HUES48 (cell line): Measurements from ENCODE around the gene RASA3.

Experiments
- H3K27ac ChIP-seq: one replicate; pipeline ENCODE4 v1.7.0; 2013; ENCODE audit warnings: low read depth, low read length, inconsistent platforms
- H3K27me3 ChIP-seq: 2 replicates; pipeline ENCODE4 v1.6.1; 2013; ENCODE audit warnings: mild to moderate bottlenecking, low read length; ENCODE audit not compliant: control insufficient read depth, insufficient read depth
- H3K36me3 ChIP-seq: 2 replicates; pipeline ENCODE4 v1.6.1; 2013; ENCODE audit warnings: low read length; ENCODE audit not compliant: control insufficient read depth, insufficient read depth
- H3K4me1 ChIP-seq: 2 replicates; pipeline ENCODE4 v1.6.1; 2013; ENCODE audit warnings: mild to moderate bottlenecking, low read length; ENCODE audit not compliant: control insufficient read depth, insufficient read depth
- H3K4me3 ChIP-seq: 2 replicates; pipeline ENCODE4 v1.5.1; 2013; ENCODE audit warnings: mild to moderate bottlenecking, low read depth, low read length
- H3K9ac ChIP-seq: 2 replicates; pipeline ENCODE4 v1.6.1; 2013; ENCODE audit warnings: mild to moderate bottlenecking, low read depth, low read length, moderate library complexity
- H3K9me3 ChIP-seq: 2 replicates; pipeline ENCODE4 v1.6.1; 2013; ENCODE audit warnings: low read length; ENCODE audit not compliant: control insufficient read depth, insufficient read depth

Gene RASA3

DNA sequence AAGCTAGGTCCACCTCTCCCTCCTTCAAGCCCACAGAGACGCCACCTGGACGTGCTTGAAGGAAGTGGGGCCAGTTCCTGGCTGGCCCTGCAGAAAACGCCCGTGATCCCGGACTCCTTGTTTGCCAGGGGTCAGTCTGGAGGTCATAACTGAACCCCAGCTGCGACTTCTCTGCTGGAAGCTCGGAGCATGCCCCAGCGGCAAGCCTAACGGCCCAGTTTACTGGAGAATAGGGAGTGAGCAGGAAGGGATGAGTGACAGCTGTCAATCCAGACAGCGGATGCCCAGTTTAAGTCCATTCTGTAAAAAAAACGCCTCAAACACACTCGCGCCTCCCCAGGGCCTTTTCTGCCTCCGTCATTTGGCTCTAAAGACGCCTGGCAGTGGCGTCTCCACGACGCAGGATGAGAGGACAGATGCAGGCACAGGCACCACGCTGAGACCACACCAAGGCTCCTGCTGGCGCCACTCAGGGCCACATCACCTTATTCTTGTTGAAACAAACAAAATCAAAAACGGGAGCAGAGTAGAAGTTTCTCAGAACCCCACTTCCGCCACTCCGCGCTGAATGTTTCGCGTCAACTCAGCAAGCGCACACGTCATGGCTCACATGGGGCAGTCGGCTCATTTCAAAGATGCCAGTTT, 57.6 kb downstream of the RASA3 start:
- H3K36me3 ChIP-seq = no peaks in the 10 kb centered on the region
- H3K27ac ChIP-seq = no peak overlapping the region
- H3K4me1 ChIP-seq = 0 out of 2 replicates have a peak, but pooled peaks cover 5% of the 10 kb centered on the region
- no peaks in the 10 kb centered on the region for H3K27me3 ChIP-seq
- no peak overlapping the region for H3K9ac ChIP-seq
- no peaks in the 10 kb centered on the region for H3K9me3 ChIP-seq
- no peak overlapping the region for H3K4me3 ChIP-seq

DNA sequence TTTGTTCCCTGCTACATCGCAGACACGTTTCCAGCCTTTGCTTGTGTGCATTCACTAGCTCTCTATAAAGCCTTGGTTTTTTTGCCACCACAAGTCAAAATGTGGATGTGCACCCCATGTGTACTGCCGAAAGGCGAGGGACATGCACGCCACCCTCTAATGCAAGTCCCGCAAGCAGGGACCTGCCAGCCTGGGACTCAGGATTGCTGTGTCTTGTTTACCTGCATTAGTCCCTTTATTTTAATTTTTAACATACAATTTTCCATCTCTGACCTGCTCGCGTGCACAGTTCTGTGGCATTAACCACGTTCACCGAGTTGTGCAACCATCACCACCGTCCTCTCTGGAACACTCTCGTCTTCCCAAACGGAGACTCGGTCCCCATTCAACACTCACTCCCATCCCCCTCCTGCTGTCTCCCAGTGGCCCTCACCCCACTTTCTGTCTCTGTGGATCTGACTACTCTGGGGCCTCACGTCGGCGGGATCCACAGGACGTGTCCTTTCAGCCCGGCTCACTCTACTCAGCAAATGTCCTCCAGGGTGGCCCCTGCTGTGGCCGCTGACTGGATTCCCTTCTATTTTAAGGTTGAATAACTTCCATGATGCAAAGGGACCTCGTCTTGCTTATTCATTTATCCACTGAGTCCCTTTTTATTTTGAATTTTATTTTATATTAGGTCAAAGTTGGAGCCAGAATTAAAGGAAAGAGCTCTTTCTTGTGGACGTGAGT, 58.4 kb downstream of the RASA3 start:
- Histone ChIP-seq H3K36me3 (no peaks in the 10 kb centered on the region), H3K4me3 (no peak overlapping the region), H3K9ac (no peak overlapping the region), H3K27ac (no peak overlapping the region), H3K9me3 (no peaks in the 10 kb centered on the region), H3K4me1 (0 out of 2 replicates have a peak, but pooled peaks cover 5% of the 10 kb centered on the region), H3K27me3 (no peaks in the 10 kb centered on the region)

DNA sequence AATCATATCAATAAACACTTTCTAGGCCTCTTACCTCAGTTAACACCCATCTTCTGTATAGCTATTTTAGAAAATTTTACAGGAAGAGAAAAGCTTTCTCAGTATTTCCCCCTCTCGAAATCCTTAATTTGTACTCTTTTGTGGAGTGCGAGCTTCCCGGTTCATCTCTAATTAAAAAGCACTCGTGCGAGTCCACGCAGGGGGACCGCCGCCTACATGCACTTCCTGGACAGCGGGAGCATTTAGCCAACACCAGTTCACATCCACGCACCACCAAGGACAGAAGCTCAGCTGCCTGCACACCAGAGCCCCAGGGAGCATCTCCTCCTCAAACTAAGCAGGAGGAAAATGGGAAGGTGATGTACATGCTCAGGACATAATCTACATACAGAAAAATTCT, 60.0 kb downstream of the RASA3 start:
- no peak overlapping the region for H3K27ac ChIP-seq
- no peak overlapping the region for H3K4me3 ChIP-seq
- H3K36me3 ChIP-seq = no peaks in the 10 kb centered on the region

DNA sequence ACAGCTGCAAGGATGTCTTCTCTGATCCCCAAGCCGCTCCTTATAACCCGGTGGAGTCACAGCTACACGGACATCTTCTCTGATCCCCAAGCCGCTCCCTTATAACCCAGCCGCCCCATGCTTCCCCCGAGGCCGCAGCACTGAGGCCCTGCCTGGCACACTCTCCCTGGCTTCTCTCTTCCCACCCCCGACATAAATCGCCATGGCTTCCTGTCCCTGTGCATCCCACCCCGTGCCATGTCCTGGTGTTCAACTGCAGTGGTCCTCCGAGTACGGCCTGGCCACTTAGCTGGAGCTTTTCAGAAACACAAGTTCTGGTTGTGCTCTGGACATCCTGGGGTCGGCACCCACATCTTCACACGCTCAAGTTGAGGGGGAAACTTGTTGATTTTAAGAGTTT, 60.4 kb downstream of the RASA3 start:
- no peak overlapping the region for H3K9ac ChIP-seq

More for the DNA sequence above, 60.0 kb downstream of the RASA3 start:
- Histone ChIP-seq H3K27me3 (no peaks in the 10 kb centered on the region), H3K9me3 (no peaks in the 10 kb centered on the region), H3K4me1 (0 out of 2 replicates have a peak, but pooled peaks cover 5% of the 10 kb centered on the region), H3K9ac (no peak overlapping the region)

DNA sequence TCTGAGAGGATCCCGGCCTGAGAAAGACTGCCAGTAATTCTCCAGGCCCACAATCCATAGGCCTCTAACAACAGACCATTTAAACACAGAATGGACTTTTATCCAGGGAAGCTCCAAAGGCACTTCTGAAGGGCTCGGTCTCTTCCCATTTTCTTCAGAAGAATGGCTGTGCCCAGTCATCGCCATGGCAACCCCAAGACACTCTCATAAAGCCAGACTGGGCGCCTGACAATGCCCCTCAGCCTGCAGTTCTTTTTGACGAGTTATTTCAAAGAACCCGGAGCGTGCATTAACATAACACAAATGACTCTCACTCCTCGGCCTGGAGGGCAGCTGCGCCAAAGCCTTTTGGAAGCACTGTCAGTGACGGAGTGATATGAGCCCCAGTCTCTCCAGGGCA, 61.0 kb downstream of the RASA3 start:
- H3K4me1 ChIP-seq = 0 out of 2 replicates have a peak, but pooled peaks cover 5% of the 10 kb centered on the region
- no peaks in the 10 kb centered on the region for H3K27me3 ChIP-seq
- H3K4me3 ChIP-seq = no peak overlapping the region
- no peak overlapping the region for H3K27ac ChIP-seq
- H3K9ac ChIP-seq = no peak overlapping the region
- H3K9me3 ChIP-seq = no peaks in the 10 kb centered on the region
- H3K36me3 ChIP-seq = no peaks in the 10 kb centered on the region

More for the DNA sequence above, 60.4 kb downstream of the RASA3 start:
- Histone ChIP-seq H3K36me3 (no peaks in the 10 kb centered on the region), H3K27me3 (no peaks in the 10 kb centered on the region), H3K27ac (no peak overlapping the region), H3K9me3 (no peaks in the 10 kb centered on the region), H3K4me1 (0 out of 2 replicates have a peak, but pooled peaks cover 5% of the 10 kb centered on the region), H3K4me3 (no peak overlapping the region)

DNA sequence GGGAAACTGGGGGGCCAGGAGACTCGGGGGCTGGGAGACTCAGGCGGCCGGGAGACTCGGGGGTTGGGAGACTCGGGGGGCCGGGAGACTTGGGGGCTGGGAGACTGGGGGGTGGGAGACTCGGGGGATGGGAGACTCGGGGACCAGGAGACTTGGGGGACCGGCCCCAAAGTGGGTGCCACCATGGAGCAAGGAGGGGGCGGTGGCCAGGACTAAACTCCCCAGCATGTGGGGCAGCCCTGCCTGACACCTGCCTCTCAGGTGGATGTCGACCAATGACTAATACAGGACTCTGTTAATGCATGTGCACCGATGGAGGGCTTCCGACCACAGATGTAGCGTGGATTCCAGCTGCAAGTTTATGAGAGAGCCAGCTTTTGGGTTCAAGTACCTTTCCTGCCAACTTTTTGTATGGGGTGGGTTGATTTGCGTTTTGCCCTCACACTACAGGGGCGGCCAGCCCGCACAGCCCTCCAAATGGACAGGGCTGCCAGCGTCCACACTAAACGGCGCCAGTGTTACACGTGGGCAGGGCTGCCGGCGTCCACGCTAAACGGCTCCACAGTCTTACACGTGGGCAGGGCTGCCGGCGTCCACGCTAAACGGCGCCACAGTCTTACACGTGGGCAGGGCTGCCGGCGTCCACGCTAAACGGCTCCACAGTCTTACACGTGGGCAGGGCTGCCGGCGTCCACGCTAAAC, 62.2 kb downstream of the RASA3 start:
- Histone ChIP-seq H3K36me3 (no peaks in the 10 kb centered on the region), H3K9ac (no peak overlapping the region), H3K9me3 (no peaks in the 10 kb centered on the region), H3K4me1 (peaks cover 9% of the 10 kb centered on the region; the same call in 1 of the 2 replicates), H3K27ac (no peak overlapping the region), H3K4me3 (no peak overlapping the region), H3K27me3 (no peaks in the 10 kb centered on the region)

DNA sequence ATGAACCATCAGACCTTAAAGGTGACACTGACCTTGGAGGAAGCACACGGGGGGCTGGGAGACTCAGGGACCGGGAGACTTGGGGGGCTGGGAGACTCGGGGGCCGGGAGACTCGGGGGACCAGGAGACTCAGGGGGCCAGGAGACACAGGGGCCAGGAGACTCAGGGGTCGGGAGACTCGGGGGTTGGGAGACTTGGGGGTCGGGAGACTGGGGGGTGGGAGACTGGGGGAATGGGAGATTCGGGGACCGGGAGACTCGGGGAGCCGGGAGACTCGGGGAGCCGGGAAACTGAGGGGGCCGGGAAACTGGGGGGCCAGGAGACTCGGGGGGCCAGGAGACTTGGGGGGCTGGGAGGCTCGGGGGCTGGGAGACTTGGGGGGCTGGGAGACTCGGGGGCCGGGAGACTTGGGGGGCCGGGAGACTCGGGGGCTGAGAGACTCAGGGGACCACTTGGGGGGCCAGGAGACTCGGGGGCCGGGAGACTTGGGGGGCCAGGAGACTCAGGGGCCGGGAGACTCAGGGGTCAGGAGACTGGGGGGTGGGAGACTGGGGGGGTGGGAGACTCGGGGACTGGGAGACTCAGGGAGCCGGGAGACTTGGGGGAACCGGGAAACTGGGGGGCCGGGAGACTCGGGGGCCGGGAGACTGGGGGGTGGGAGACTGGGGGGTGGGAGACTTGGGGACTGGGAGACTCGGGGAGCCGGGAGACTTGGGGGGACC, 62.9 kb downstream of the RASA3 start:
- Histone ChIP-seq H3K27me3 (no peaks in the 10 kb centered on the region), H3K4me1 (peaks cover 16% of the 10 kb centered on the region), H3K27ac (no peak overlapping the region), H3K4me3 (no peak overlapping the region), H3K9ac (no peak overlapping the region), H3K36me3 (no peaks in the 10 kb centered on the region), H3K9me3 (no peaks in the 10 kb centered on the region)

DNA sequence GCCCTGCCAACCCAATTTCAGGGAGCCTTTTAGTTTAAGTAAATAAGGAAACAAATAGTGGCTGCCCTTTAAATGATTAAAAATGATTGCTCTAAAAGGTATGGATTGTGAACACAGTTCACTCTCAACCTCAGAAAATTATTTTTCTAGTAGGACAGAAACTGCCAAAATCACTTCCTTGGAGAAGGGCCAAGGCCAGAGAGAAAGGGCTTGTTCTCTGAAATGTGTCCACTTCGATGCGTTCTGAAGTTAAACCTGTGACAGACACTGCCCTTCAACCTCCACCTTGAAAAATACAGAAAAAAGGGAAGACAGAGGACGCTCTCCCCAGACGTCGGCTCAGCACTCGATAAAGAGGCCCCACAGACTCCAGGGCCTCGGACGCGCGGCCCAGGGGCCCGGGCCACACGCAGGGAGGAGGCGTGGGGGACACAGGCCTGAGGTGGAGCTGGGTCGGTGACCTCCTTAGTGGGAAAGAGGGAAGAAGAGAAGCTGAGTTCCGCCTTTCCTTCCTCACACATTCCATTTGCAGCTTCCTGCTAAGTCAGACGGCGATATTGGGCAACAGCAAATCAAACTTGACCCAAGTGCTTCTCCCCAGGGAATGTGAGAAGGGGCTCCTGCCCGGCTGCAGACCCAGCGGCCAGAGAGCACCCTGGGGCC, 63.6 kb downstream of the RASA3 start:
- Histone ChIP-seq H3K36me3 (no peaks in the 10 kb centered on the region), H3K4me3 (no peak overlapping the region), H3K4me1 (peaks cover 19% of the 10 kb centered on the region), H3K9me3 (no peaks in the 10 kb centered on the region), H3K27ac (peak overlapping the region; percentile 10), H3K27me3 (no peaks in the 10 kb centered on the region), H3K9ac (no peak overlapping the region)

DNA sequence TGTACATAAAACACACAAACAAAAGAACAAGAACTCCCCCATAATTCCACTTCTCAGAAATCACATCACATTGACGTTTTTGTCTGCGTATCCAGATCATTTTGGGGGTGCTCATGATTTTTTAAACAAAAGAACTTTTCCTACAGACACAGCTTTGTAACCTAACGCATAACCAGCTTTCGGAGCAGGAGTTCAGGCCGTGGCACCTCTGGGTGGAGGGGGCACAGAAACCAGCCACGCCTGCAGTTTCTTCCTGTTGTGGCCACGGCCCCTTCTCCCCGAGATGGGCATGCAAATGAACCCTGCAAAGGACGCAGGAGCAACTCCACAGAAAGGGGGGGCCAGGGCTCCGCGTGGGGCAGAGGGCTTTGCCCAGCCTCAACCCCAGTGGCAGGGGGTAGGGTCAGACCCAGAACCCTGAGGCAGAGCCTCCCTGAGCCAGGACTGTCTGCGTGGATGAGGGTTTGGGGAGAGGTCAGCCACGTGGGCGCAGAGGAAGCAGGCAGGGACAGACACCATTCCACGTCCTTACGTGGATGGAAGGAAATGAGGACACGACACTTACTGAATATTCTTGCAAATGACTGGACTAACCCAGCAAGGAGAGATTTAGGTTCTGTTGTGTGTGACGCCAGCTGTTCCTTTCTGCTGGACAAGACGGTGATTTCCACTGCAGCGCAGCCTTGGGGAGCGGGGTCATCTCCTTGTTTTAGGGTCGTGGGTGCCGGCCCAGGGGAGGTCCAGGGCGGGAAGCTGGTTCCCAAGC, 64.4 kb downstream of the RASA3 start:
- Histone ChIP-seq H3K27ac (no peak overlapping the region), H3K27me3 (no peaks in the 10 kb centered on the region), H3K4me3 (no peak overlapping the region), H3K9me3 (no peaks in the 10 kb centered on the region), H3K9ac (no peak overlapping the region), H3K4me1 (peaks cover 19% of the 10 kb centered on the region), H3K36me3 (no peaks in the 10 kb centered on the region)

DNA sequence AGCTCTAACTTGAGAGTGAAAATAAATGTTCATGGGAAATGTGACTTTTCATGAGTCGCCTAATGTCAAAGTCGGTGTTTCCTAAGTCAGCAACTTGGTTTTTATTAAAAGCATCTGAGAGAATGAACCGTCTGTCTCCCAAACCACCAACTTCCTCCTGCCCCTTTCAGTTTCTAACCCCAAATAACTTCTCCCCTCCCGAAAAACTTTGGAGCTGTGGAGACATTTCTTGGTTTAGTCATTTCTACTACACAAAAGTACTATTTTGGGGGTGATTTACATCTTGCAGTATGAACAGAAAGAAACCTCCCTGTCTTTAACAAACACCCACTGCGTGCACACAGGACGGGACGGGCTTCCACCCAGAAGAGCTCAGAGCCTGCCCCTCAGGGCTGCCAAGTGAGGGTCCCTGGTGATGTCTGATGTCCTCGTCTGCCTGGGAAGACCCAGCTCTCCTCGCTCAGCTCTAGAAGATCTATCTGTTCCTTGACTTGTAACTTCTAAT, 65.0 kb downstream of the RASA3 start:
- H3K4me3 ChIP-seq = no peak overlapping the region

More for the DNA sequence above, 65.0 kb downstream of the RASA3 start:
- H3K27ac ChIP-seq = no peak overlapping the region
- H3K27me3 ChIP-seq = no peaks in the 10 kb centered on the region
- H3K9me3 ChIP-seq = no peaks in the 10 kb centered on the region
- H3K4me1 ChIP-seq = peaks cover 19% of the 10 kb centered on the region
- no peaks in the 10 kb centered on the region for H3K36me3 ChIP-seq
- no peak overlapping the region for H3K9ac ChIP-seq
